HepG2 (cell line): Measurements from ENCODE around the gene NEURL3.

Source experiments
- MXI1 ChIP-seq: IDR thresholded peaks from 3 replicates; pipeline ENCODE4 v1.6.1; 2012; ENCODE audit warnings: low read depth, low read length, inconsistent platforms, borderline replicate concordance
- PRDM15 ChIP-seq: sonication (generic); formaldehyde crosslinking; IDR thresholded peaks from 2 replicates; pipeline ENCODE4 v1.4.0; 2020; ENCODE audit warnings: missing genetic modification reagents
- TAF1 ChIP-seq: sonication (generic); formaldehyde crosslinking; IDR thresholded peaks from 2 replicates; pipeline ENCODE4 v1.4.0; 2020; ENCODE audit warnings: missing genetic modification reagents
- ZNF580 ChIP-seq: IDR thresholded peaks from 2 replicates; pipeline ENCODE4 v1.6.1; 2016; ENCODE audit warnings: low read depth, borderline replicate concordance

- TF ChIP-seq PRDM15 (no peak), ZNF580 (no peak), MXI1 (no peak), TAF1 (no peak)
These were observed 28.3 kb upstream of the NEURL3 start for GRCh38 chr2:96533292-96534073.
